ENCODE results near the gene BRIP1. TPM values are rescaled to one million over a fixed set of nuclear protein-coding genes. Genes with fewer than 3 reads are reported as not detected.
"Not testable (repeated sequence)": the region's sequence is repeated elsewhere in the genome, so short reads cannot be mapped to it uniquely, and the experiment has no call there.

Gene BRIP1
- total RNA-seq, 1 donor from 2014 or later: 2.4 TPM

DNA sequence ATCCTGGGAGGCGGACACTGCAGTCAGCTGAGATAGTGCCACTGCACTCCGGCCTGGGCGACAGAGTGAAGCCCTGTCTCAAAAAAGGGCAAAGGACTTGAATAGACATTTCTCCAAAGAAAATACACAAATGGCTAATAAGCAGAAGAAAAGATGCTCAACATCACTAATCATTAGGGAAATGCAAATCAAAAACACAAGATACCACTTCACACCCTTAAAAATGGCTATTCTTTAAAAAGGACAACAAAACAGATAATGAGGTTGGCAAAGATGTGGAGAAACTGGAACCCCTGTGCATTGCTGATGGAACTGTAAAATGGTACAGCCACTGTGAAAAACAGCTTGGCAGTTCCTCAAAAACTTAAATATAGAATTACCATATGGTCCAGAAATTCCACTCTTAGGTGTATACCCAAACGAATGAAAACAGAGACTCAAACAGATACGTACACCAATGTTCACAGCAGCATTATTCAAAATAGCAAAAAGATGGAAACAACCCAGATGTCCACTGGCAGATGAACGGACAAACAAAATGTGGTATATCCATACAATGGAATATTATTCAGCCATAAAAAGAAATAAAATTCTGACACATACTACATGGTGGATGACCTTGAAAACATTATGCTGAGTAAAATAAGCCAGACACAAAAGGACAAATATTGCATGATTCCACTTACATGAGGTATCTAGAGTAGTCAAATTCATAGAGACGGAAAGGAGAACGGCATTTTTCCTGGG lies 35.5 kb downstream of the BRIP1 start:
- DNase-seq: no peak
- Mint-ChIP-seq H3K4me3 (ENCODE audit: unreplicated experiment) (no peak overlapping the region), H3K9me3 (ENCODE audit: unreplicated experiment) (no peaks in the 10 kb centered on the region), H3K36me3 (ENCODE audit: unreplicated experiment) (peaks cover 6% of the 10 kb centered on the region), H3K27ac (ENCODE audit: unreplicated experiment) (no peak overlapping the region), H3K27me3 (ENCODE audit: unreplicated experiment) (no peaks in the 10 kb centered on the region), H3K4me1 (ENCODE audit: low read depth, unreplicated experiment) (no peaks in the 10 kb centered on the region)
- no peak for TF ChIP-seq CTCF (IDR thresholded peaks at IDR 0.05; ENCODE audit: partially characterized antibody, unreplicated experiment)

DNA sequence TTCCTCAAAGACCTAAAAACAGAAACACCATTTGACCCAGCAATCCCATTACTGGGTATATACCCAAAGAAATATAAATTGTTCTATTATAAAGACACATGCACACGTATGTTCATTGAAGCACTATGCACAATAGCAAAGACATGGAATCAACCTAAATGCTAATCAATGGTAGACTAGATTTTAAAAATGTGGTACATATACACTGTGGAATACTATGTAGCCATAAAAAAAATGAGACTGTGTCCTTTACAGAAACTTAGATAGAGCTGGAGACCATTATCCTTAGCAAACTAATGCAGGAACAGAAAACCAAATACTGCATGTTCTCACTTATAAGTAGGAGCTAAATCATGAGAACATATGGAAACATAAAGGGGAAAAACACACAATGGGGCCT lies 36.5 kb downstream of the BRIP1 start:
- H3K27me3 Mint-ChIP-seq (ENCODE audit: unreplicated experiment); H3K4me3 Mint-ChIP-seq (ENCODE audit: unreplicated experiment); H3K9me3 Mint-ChIP-seq (ENCODE audit: unreplicated experiment); H3K27ac Mint-ChIP-seq (ENCODE audit: unreplicated experiment); H3K36me3 Mint-ChIP-seq (ENCODE audit: unreplicated experiment); DNase-seq; H3K4me1 Mint-ChIP-seq (ENCODE audit: low read depth, unreplicated experiment): not testable (repeated sequence)

GRCh38 chr17:61826198-61826597 lies 37.1 kb downstream of the BRIP1 start:
- not testable (repeated sequence) for H3K36me3 Mint-ChIP-seq (ENCODE audit: unreplicated experiment); H3K9me3 Mint-ChIP-seq (ENCODE audit: unreplicated experiment); H3K27me3 Mint-ChIP-seq (ENCODE audit: unreplicated experiment); H3K4me3 Mint-ChIP-seq (ENCODE audit: unreplicated experiment); H3K4me1 Mint-ChIP-seq (ENCODE audit: low read depth, unreplicated experiment); H3K27ac Mint-ChIP-seq (ENCODE audit: unreplicated experiment); DNase-seq

- DNase-seq: no peak
- no peaks in the 10 kb centered on the region for H3K4me1 Mint-ChIP-seq (ENCODE audit: low read depth, unreplicated experiment)
- H3K9me3 Mint-ChIP-seq (ENCODE audit: unreplicated experiment): peaks cover 4% of the 10 kb centered on the region
- TF ChIP-seq CTCF (IDR thresholded peaks at IDR 0.05; ENCODE audit: partially characterized antibody, unreplicated experiment): no peak
- no peak overlapping the region for H3K27ac Mint-ChIP-seq (ENCODE audit: unreplicated experiment)
- H3K36me3 Mint-ChIP-seq (ENCODE audit: unreplicated experiment): peaks cover 6% of the 10 kb centered on the region
- H3K4me3 Mint-ChIP-seq (ENCODE audit: unreplicated experiment): no peak overlapping the region
- no peaks in the 10 kb centered on the region for H3K27me3 Mint-ChIP-seq (ENCODE audit: unreplicated experiment)
These were observed 37.7 kb downstream of the BRIP1 start for GRCh38 chr17:61825448-61826137.

GRCh38 chr17:61822326-61823285 lies 40.7 kb downstream of the BRIP1 start:
- no peaks in the 10 kb centered on the region for H3K36me3 Mint-ChIP-seq (ENCODE audit: unreplicated experiment)
- DNase-seq: no peak
- H3K4me3 Mint-ChIP-seq (ENCODE audit: unreplicated experiment): no peak overlapping the region
- H3K9me3 Mint-ChIP-seq (ENCODE audit: unreplicated experiment): peaks cover 4% of the 10 kb centered on the region
- no peak overlapping the region for H3K27ac Mint-ChIP-seq (ENCODE audit: unreplicated experiment)
- no peaks in the 10 kb centered on the region for H3K4me1 Mint-ChIP-seq (ENCODE audit: low read depth, unreplicated experiment)
- no peaks in the 10 kb centered on the region for H3K27me3 Mint-ChIP-seq (ENCODE audit: unreplicated experiment)
- no peak for TF ChIP-seq CTCF (IDR thresholded peaks at IDR 0.05; ENCODE audit: partially characterized antibody, unreplicated experiment)

Data from glutamatergic neuron (in vitro differentiated cells).